KMS-11 (cell line): Measurements from ENCODE around the gene ERO1B.
"Not testable (repeated sequence)": the region's sequence is repeated elsewhere in the genome, so short reads cannot be mapped to it uniquely, and the experiment has no call there.

Experiments
- H2AFZ ChIP-seq: fragments of 200-600 bp; sonication (generic); 2 replicates; pipeline ENCODE4 v1.6.1; 2016; ENCODE audit warnings: antibody characterized with exemption, mixed run types, low read depth
- H3K27ac ChIP-seq: fragments of 200-600 bp; sonication (generic); 2 replicates; pipeline ENCODE4 v1.6.1; 2016; ENCODE audit warnings: mild to moderate bottlenecking, mixed run types
- H3K27me3 ChIP-seq: fragments of 200-600 bp; sonication (generic); 2 replicates; pipeline ENCODE4 v1.6.1; 2017; ENCODE audit warnings: mild to moderate bottlenecking, low read depth, mixed run types, moderate library complexity; ENCODE audit not compliant: insufficient read depth
- H3K36me3 ChIP-seq: fragments of 200-600 bp; sonication (generic); 2 replicates; pipeline ENCODE4 v1.6.1; 2017; ENCODE audit warnings: mild to moderate bottlenecking, mixed run types; ENCODE audit not compliant: insufficient read depth
- H3K4me1 ChIP-seq: fragments of 200-600 bp; sonication (generic); 2 replicates; pipeline ENCODE4 v1.6.1; 2016; ENCODE audit warnings: mild to moderate bottlenecking, low read depth, mixed run types; ENCODE audit not compliant: poor library complexity, severe bottlenecking
- H3K4me2 ChIP-seq: fragments of 200-600 bp; sonication (generic); 2 replicates; pipeline ENCODE4 v1.7.0; 2016; ENCODE audit warnings: mild to moderate bottlenecking, mixed run types
- H3K4me3 ChIP-seq: fragments of 200-600 bp; sonication (generic); IDR thresholded peaks from 2 replicates; pipeline ENCODE4 v1.6.1; 2017; ENCODE audit warnings: low read depth, low read length, mixed read lengths; ENCODE audit not compliant: insufficient read depth
- H3K79me2 ChIP-seq: fragments of 200-600 bp; sonication (generic); 2 replicates; pipeline ENCODE4 v1.6.1; 2016; ENCODE audit warnings: low read depth, mixed run types; ENCODE audit not compliant: insufficient read depth
- H3K9ac ChIP-seq: fragments of 200-600 bp; sonication (generic); 2 replicates; pipeline ENCODE4 v1.6.1; 2016; ENCODE audit warnings: mild to moderate bottlenecking, mixed run types
- H4K20me1 ChIP-seq: fragments of 200-600 bp; sonication (generic); 2 replicates; pipeline ENCODE4 v1.6.1; 2016; ENCODE audit warnings: mild to moderate bottlenecking, mixed run types; ENCODE audit not compliant: insufficient read depth
- TF ChIP-seq, protein P1 (sequence below): fragments of 200-600 bp; sonication (generic); conservative IDR thresholded peaks from 2 replicates; pipeline ENCODE4 v1.6.1; 2017; ENCODE audit warnings: low read depth, mild to moderate bottlenecking, antibody characterized with exemption, low read length, moderate library complexity, mixed read lengths

ERO1B gene

DNA sequence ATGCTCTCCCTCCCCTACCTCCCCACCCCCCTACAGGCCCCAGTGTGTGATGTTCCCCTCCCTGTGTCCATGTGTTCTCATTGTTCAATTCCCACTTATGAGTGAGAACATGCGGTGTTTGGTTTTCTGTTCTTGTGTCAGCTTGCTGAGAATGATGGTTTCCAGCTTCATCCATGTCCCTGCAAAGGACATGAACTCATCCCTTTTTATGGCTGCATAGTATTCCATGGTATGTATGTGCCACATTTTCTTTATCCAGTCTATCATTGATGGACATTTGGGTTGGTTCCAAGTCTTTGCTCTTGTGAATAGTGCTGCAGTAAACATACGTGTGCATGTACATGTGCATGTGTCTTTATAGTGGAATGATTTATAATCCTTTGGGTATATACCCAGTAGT is 95.3 kb downstream of the ERO1B start:
- H3K4me1 ChIP-seq, H3K79me2 ChIP-seq, H3K9ac ChIP-seq, H3K27ac ChIP-seq, H3K4me2 ChIP-seq, H2AFZ ChIP-seq, H3K36me3 ChIP-seq, H4K20me1 ChIP-seq, H3K27me3 ChIP-seq, H3K4me3 ChIP-seq: not testable (repeated sequence)

DNA sequence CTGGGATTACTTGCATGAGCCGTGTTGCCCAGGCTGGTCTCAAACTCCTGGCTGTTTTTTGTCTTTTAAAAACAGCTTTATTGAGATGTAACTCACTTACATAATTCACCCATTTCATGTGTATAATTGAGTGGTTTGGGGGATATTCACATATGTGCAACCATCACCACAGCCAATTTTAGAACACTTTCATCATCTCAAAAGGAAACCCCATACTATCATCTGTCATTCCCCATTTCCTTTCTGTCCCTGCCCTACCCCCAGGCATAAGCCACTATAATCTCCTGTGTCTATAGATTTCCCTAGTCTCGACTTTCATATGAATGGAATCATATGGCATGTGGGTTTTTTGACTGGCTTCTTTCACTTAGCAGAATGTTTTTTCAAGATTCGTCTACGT is 96.1 kb downstream of the ERO1B start:
- Histone ChIP-seq H3K27ac (no peak overlapping the region), H3K4me3 (no peak overlapping the region), H3K9ac (no peak overlapping the region), H4K20me1 (no peaks in the 10 kb centered on the region), H3K36me3 (no peaks in the 10 kb centered on the region), H2AFZ (no peak overlapping the region), H3K4me1 (no peaks in the 10 kb centered on the region), H3K79me2 (no peaks in the 10 kb centered on the region), H3K4me2 (no peak overlapping the region), H3K27me3 (no peaks in the 10 kb centered on the region)
- TF ChIP-seq, protein P1, sequence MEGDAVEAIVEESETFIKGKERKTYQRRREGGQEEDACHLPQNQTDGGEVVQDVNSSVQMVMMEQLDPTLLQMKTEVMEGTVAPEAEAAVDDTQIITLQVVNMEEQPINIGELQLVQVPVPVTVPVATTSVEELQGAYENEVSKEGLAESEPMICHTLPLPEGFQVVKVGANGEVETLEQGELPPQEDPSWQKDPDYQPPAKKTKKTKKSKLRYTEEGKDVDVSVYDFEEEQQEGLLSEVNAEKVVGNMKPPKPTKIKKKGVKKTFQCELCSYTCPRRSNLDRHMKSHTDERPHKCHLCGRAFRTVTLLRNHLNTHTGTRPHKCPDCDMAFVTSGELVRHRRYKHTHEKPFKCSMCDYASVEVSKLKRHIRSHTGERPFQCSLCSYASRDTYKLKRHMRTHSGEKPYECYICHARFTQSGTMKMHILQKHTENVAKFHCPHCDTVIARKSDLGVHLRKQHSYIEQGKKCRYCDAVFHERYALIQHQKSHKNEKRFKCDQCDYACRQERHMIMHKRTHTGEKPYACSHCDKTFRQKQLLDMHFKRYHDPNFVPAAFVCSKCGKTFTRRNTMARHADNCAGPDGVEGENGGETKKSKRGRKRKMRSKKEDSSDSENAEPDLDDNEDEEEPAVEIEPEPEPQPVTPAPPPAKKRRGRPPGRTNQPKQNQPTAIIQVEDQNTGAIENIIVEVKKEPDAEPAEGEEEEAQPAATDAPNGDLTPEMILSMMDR, result no peak

DNA sequence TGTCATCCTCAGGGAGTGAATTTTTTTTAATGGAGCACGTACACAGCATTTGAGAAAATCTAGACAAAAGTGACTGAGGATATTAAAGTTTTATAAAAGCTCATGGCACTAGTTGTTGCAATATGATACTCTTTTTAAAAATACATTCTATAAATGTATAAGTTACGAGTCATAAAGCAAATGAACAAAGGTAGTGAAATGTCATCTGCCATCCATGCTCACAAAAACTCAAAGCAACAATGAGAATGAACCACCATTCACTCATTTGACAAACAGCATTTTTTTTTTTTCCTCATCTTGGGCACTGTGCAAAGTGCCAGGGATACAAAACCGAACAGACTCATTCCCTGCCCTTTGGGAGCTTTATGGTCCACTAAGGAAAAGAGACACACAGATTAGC is 100.7 kb downstream of the ERO1B start:
- H3K27me3 ChIP-seq, result no peaks in the 10 kb centered on the region
- H3K36me3 ChIP-seq, result no peaks in the 10 kb centered on the region
- H2AFZ ChIP-seq, result no peak overlapping the region
- no peak overlapping the region for H3K9ac ChIP-seq
- H4K20me1 ChIP-seq, result no peaks in the 10 kb centered on the region
- no peak overlapping the region for H3K27ac ChIP-seq
- H3K4me2 ChIP-seq, result no peak overlapping the region
- no peaks in the 10 kb centered on the region for H3K79me2 ChIP-seq
- TF ChIP-seq, protein P1, result no peak
- no peaks in the 10 kb centered on the region for H3K4me1 ChIP-seq
- H3K4me3 ChIP-seq, result no peak overlapping the region

GRCh38 chr1:236179634-236180033 is 102.1 kb downstream of the ERO1B start:
- Histone ChIP-seq H3K27ac (no peak overlapping the region), H4K20me1 (no peaks in the 10 kb centered on the region), H3K4me2 (no peak overlapping the region), H3K79me2 (no peaks in the 10 kb centered on the region), H3K9ac (no peak overlapping the region), H3K27me3 (no peaks in the 10 kb centered on the region), H3K4me1 (no peaks in the 10 kb centered on the region), H3K36me3 (no peaks in the 10 kb centered on the region), H3K4me3 (no peak overlapping the region), H2AFZ (no peak overlapping the region)
- TF ChIP-seq, protein P1, result no peak

DNA sequence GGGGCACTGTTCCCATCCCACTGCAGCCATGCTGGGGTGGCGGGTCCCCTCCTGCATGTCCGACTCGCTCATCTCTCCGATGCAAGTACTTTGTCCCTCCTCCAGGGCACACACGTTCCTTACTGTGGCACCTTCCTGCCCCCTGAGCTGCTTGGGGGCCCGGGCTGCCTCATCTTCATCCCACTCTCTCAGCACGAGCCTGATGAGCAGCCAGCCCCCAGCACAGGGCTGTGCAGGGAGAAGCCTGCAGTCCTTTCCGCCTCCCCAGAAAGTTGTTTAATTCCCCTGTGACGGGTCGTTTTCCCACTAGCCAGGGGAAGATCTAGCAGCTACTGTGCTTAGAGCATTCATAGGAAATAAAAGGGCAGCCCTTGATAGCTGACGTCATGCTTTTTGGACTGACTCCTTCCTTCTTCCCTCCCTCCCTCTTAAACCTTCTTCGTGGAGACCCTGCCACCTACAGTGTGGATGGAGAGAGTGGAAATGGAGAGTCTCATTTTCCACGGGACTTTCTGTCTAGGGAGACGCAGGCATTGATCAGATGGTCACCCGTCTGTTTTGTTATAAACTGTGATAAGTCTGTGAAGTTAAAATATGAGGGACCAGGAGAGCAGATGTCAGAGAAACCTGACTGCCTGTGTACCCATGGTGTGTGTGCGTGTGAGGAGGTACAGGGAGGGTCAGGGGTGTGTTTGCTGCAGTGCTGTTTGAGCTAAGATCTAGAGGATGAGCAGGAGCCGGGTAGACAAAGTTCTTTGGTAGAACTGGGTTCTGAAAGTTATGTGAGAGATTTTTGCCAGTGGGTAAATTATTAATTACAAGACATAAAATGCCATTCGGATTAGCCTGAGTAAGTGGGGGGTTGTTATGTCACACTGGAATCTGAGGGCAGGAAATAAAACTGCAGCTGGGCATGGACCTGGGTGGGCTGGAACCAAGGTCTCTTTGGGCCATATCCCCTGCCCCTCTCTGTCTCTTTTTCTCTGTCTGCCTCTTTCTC is 105.1 kb downstream of the ERO1B start:
- H3K27me3 ChIP-seq, result no peaks in the 10 kb centered on the region
- H2AFZ ChIP-seq, result no peak overlapping the region
- H3K79me2 ChIP-seq, result no peaks in the 10 kb centered on the region
- H3K36me3 ChIP-seq, result no peaks in the 10 kb centered on the region
- no peak overlapping the region for H3K27ac ChIP-seq
- no peaks in the 10 kb centered on the region for H3K4me1 ChIP-seq
- H3K4me3 ChIP-seq, result no peak overlapping the region
- no peak overlapping the region for H3K9ac ChIP-seq
- TF ChIP-seq, protein P1, result no peak
- H3K4me2 ChIP-seq, result no peak overlapping the region
- no peaks in the 10 kb centered on the region for H4K20me1 ChIP-seq
